ENCODE results near the gene MYRFL.

DNA sequence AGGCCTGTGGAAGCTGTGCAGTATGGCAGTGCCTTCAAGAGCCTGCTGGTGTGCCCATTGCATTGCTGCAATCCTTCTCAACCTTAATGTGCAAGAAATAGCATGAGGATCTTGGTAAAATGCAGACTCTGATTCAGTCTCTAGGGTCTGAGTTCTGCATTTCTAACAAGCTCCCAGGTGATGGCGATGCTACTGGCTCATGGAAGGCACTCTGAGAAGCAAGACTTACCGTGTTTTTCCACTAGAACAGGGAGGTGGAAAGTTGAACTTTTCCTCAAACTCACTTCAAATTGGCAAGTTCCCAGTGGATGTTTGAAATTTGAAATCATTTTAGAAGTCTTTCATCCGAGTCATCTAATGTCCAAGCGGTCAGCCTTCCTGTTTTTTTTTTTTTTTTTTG lies 55.5 kb downstream of the MYRFL start:
- TF ChIP-seq, protein P1, sequence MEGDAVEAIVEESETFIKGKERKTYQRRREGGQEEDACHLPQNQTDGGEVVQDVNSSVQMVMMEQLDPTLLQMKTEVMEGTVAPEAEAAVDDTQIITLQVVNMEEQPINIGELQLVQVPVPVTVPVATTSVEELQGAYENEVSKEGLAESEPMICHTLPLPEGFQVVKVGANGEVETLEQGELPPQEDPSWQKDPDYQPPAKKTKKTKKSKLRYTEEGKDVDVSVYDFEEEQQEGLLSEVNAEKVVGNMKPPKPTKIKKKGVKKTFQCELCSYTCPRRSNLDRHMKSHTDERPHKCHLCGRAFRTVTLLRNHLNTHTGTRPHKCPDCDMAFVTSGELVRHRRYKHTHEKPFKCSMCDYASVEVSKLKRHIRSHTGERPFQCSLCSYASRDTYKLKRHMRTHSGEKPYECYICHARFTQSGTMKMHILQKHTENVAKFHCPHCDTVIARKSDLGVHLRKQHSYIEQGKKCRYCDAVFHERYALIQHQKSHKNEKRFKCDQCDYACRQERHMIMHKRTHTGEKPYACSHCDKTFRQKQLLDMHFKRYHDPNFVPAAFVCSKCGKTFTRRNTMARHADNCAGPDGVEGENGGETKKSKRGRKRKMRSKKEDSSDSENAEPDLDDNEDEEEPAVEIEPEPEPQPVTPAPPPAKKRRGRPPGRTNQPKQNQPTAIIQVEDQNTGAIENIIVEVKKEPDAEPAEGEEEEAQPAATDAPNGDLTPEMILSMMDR (IDR thresholded peaks at IDR 0.05), result no peak
- no peak for TF ChIP-seq EP300 (IDR thresholded peaks at IDR 0.05)
